Epithelial cell of umbilical artery (primary cell): ENCODE results near the gene VPS26A. TPM values are rescaled to one million over a fixed set of nuclear protein-coding genes. Genes with fewer than 3 reads are reported as not detected.

Experiments
- total RNA-seq: library from RNA; depleted of rRNA; stranded (reverse); fragments of >200 nt; gene quantifications from 2 replicates; pipeline ENCODE4 v1.2.3, GENCODE V29; 2014

VPS26A gene
- total RNA-seq, result 36.7 and 42.9 TPM in 2 replicates

DNA sequence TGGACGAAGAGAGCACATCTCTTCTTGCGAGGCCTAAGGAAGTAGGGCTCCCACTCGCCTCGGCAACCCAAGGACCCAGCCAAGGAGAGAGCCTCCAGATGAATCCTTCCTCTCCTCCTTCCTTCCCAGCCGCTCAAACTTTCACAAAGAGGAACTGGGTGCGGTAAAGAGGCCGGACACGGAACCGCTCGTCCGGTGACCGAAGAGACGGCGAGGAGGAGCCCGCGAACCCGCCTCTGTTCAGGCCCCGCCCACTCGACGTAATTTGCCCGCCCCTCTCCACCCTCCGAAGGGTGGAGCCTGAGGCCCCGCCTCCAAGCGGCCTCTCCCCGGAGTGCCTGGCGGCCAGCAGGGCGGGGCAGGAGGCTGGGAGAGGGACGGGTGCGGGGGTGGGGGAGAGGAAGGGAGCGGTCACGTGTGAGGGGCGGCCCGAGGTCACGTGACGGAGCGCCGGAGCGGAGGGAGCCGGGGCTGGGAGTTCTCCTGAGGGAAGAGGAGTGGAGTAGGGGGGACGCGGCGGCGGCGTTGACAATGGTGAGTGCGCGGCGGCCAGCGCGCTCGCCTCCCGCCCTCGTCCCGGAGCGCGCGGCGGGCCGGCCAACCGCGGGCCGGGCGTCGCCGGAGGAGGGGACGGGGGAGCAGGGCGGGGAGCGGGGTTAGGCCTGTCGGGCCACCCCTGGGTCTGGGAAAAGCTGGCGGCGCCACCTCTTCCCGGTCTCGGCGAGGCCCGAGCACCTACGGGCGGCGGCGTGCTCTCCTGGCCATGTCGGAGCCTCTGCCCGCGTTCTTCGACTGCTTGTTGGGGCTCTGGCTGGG lies at the start of gene VPS26A:
Gene VPS26A (plus strand): TSS at position 432 of the 816 bp plus-strand sequence. CDS start 100 bp downstream, at position 532.

DNA sequence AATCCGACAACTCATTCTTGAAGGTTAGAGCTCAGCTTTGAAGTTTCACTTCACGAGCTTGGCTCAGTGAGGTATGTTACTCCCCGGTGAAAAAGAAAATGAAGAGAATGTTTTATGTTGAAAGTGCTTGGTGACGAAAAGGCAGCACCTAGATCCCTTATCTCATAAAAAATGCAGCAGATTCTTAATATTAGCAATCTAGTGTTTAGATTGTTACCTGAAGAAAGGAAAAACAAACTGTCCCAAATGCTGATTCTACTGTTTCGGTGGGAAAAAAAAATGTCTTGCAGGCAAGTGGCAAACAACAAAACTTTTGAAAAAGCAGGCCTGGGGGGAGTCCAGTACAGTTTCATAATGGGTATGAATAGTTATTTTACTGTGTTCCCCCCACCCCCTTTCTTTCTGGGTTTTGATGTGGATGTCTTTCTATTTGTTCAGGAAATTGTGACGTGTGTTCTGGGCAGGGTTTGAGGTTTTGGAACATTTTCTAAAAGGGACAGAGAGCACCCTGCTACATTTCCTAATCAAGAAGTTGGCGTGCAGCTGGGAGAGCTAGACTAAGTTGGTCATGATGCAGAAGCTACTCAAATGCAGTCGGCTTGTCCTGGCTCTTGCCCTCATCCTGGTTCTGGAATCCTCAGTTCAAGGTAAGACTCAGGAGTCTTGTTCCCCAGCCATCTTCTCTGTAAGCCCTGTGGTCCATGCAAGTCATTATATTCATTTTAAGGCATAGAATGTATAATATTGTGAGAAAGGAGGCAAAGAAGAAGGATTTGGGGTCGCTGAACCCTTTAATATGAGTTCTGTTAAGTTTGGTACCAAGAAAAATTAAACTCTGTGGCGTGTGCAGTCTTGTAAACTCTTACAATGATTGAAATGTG lies 36.1 kb upstream of the VPS26A start, which contains the start of gene SRGN:
Gene SRGN (plus strand): TSS at position 514 of the 881 bp plus-strand sequence. CDS start 55 bp downstream, at position 569.

GRCh38 chr10:69179743-69180524 lies 56.0 kb downstream of the VPS26A start, which contains the start of gene SUPV3L1:
Gene SUPV3L1 (plus strand): TSS chr10:69180234. CDS start chr10:69180292, 58 bp downstream.

GRCh38 chr10:69220041-69220451 lies 96.1 kb downstream of the VPS26A start, which contains the start of gene HKDC1:
Gene HKDC1 (plus strand): TSS chr10:69220332. CDS start chr10:69220436, 104 bp downstream.

Other genes with a start within 250 kb of the VPS26A start
- 52.6 and 63.5 TPM in 2 replicates for gene DDX50, start 222.9 kb upstream of the VPS26A start, total RNA-seq
- gene DDX21, start 168.0 kb upstream of the VPS26A start, total RNA-seq, result 131 and 155 TPM in 2 replicates
- 28.9 and 42.7 TPM in 2 replicates for gene KIFBP, start 135.4 kb upstream of the VPS26A start, total RNA-seq
- gene SRGN, start 36.1 kb upstream of the VPS26A start, total RNA-seq, result 914 and 1,102 TPM in 2 replicates
- 26.3 and 31.9 TPM in 2 replicates for gene SUPV3L1, start 56.1 kb downstream of the VPS26A start, total RNA-seq
- under 0.01 TPM in 1 of 2 replicates, not detected in the other for gene HKDC1, start 96.2 kb downstream of the VPS26A start, total RNA-seq
- 128 and 151 TPM in 2 replicates for gene HK1, start 154.3 kb downstream of the VPS26A start, total RNA-seq